Esophagus squamous epithelium (tissue), 4 donors: Measurements from ENCODE around the gene SMPX.

Experiments used
- CTCF ChIP-seq, 6 experiments: fragments of 450-650 bp in 4 of 6; fragments of 200-600 bp in 2 of 6; sonication (generic) in 2 of 6; IDR thresholded peaks; one replicate each; pipeline ENCODE4 v1.5.1; 2016 to 2019; ENCODE audit warnings: antibody characterized with exemption in 6 of 6, mild to moderate bottlenecking in 4 of 6, moderate library complexity in 4 of 6
- POLR2A ChIP-seq, 4 donors: fragments of 450-650 bp; IDR thresholded peaks; one replicate each; pipeline ENCODE4 v1.6.1; 2017; ENCODE audit warnings: antibody characterized with exemption in 4 of 4, mild to moderate bottlenecking in 4 of 4, moderate library complexity in 3 of 4

GRCh38 chrX:21698272-21698671, 59.6 kb downstream of the SMPX start:
- TF ChIP-seq CTCF (IDR thresholded peaks at IDR 0.05) (no peak), POLR2A (IDR thresholded peaks at IDR 0.05) (no peak)
